SU-DHL-6 (cell line): Measurements from ENCODE around the gene MAB21L1.

Experiments
- CTCF ChIP-seq: fragments of 200-600 bp; sonication (generic); IDR thresholded peaks from one replicate; pipeline ENCODE4 v1.5.1; 2017; ENCODE audit warnings: antibody characterized with exemption, mild to moderate bottlenecking, low read length, moderate library complexity; ENCODE audit not compliant: insufficient read depth, poor library complexity, severe bottlenecking
- EZH2phosphoT487 ChIP-seq: fragments of 200-600 bp; sonication (generic), shearing (Covaris generic); conservative IDR thresholded peaks from 2 replicates; pipeline ENCODE4 v1.6.1; 2018; ENCODE audit warnings: mild to moderate bottlenecking, antibody characterized with exemption, low read length, moderate library complexity, mixed read lengths

DNA sequence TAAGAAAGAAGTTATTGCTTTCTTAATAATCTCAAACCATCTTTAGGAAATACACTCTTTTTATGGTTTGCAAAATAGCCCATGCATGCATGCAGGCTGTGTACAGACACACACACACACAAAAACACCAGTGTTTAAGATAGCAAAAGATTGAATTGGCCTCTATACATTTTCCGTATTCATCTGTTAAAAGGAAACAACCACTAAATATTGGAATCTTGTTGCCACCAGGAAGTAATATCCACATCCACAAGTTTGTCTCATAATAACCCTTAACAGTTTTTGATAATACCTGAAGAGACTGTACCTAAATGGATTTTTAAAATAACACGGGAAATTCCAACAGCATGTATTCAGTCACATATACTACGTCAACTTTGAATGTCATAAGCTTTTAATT, 7.3 kb upstream of the MAB21L1 start:
- TF ChIP-seq CTCF (no peak), EZH2phosphoT487 (no peak)
